GM21360 (cell line): ENCODE data around the gene KRT14.
"Not testable (repeated sequence)": the region's sequence is repeated elsewhere in the genome, so short reads cannot be mapped to it uniquely, and the experiment has no call there.

Source experiments
- ATAC-seq: cut with Tn5 transposase; IDR thresholded peaks from one replicate; pipeline ENCODE4 v1.9.1; 2021; ENCODE audit warnings: mild to moderate bottlenecking, moderate library complexity; ENCODE audit not compliant: unreplicated experiment

KRT14 gene

DNA sequence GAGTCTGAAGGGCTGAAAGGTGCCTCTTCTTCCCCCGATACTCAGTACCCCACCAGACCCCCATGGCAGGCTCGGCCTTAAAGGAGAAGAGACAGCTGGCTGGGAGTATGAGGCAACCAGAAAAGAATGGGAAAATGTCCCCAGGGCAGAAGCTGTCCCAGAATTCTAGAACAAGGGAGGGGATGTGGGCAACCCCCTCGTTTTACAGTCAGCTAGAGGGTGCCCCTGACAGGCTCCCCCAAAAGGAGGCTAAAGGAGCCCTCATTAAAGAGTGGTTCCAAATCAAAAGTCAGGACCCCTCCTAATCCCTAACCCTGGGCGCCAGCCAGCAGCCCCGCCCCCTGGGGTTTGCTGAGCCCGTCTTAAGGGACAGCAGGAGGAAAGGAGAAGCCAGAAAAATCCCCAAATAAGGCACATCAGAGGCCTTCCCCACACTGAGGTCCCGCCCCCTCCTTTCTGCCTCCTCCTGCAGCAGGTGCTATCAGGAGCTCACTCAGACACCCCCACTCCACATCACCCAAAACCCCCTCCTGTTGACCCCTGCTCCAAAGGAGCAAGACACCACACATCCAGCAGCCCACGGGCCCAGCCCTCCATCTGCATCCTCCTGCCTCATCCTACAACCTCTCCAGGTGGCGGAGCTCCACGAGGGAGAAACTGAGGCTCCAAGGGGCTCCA is 36.6 kb upstream of the KRT14 start:
- not testable (repeated sequence) for ATAC-seq

DNA sequence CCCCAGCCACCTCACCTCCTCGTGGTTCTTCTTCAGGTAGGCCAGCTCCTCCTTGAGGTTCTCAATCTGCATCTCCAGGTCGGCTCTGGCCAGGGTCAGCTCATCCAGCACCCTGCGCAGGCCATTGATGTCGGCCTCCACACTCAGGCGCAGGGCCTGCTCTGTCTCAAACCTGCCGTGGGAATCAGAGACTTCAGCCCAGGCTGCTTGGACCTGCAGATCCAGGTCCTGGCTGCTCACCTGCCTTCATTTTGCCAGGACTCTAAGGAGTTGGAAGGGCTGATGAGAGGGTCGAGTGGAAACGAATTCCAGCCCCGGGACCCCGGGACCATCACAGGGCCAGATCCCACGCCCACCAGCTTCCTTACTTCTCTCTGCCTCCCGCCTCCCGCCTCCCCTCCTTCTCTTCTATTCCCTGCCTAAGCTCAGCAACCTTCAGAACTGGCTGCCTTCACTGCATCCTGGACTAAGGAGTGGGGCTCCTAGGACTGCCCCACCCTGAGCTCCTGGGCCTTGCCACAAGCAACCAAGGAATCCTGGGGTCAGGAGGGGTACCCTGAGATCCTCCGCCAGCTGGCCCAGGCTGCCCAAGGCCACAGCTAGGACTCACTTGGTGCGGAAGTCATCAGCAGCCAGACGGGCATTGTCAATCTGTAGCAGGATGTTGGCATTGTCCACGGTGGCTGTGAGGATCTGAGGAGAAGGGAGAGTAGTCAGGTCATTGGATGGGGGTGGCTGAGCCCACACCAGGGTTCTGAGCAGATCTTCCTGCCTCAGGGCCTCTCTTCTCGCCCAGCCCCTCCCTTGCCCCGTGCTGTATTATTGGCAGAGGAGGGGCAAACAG is 35.9 kb upstream of the KRT14 start:
- not testable (repeated sequence) for ATAC-seq

DNA sequence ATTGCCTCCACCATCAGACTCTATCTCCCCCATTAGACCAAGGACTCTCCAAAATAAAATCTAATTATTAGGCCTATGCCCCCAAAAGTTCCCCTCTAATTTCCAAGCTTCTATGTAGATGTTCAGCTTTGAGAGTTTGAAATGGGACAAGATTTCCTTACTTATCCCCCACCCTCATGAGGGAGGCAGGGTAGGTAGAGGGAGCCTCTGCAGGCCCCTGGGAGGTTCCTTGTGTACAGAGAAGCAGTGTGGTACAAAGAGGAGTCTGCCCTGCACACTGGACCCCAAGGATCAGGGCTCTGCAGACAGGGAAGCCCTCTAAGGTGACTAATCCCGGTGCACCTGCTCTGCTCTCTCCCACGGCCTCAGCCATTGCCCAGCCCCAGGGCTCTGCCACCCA is 35.2 kb upstream of the KRT14 start:
- ATAC-seq = no peak

DNA sequence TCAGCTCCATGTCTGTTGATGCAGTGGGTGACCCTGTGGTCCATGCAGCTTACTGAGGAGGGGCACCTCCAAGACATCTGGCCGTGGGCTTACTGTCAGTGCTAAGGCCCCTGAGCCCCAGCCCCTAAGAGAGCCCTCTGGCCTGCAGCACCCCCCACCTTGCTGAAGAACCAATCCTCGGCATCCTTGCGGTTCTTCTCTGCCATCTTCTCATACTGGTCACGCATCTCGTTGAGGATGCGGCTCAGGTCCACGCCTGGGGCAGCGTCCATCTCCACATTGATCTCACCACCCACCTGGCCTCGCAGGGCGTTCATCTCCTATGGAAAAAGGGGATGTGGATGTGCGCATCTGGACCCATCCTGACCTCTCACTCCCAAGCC is 34.7 kb upstream of the KRT14 start:
- ATAC-seq = not testable (repeated sequence)

DNA sequence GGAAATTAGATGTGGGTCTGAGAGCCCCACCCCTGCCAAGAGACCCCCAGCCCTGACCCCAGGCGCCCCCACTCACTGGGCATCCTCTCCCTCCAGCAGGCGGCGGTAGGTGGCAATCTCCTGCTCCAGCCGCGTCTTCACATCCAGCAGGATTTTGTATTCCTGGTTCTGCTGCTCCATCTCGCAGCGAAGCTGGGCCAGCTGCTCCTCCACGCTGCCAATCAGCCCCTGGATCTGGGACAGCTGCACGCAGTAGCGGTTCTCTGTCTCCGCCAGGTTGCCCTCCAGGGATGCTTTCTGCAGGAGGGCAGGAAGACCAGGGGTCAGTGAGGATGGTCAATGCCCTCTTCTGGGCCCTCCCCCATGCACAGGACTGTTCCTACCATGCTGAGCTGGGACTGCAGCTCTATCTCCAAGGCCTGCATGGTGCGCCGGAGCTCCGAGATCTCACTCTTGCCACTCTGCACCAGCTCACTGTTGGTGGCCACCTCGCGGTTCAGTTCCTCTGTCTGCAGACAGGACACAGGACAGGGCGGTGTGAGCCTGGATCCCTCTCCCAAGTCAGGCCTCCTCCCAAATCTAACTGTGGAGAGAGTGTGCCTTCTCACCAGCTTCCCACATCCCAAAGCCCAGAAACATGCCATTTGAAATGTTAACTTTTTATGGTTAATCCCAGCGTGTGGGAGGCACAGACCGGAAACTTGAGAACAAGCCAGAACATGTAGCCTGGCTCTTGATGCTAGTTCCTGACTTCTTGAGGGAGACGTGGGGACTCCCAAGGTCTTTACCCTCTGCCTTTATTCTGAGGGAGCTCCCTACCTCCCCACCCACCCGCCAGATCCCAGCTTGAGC is 34.1 kb upstream of the KRT14 start:
- no peak for ATAC-seq

DNA sequence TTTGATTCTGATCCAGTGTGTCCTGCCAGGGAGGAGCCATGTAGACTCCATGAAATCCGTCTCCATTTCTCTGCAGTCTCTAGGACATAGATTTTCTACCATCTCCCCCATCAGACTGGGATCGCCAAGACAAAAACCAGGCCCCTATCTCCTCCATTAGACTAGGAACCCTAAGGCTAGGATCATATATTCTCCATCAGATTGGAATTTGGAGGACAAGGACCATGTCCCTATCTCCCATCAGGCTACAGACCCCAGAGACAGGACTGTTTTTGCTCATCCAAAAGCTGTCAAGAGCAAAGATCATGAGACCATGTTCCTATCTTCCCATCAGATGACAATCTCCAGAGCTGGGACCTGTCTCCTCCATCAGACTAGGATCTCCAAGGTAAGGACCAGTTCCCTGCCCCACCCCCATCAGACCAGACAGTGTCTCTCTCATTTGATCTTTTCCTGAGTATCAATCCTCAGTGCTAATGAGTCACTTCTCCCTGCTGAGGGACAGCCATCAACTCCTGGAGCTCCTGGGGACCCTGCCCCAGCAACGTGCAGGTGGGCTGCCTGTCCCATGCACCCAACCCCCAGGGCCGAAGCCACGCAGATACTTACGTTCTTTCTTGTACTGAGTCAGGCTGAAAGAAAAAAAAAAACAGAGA is 33.4 kb upstream of the KRT14 start:
- not testable (repeated sequence) for ATAC-seq

DNA sequence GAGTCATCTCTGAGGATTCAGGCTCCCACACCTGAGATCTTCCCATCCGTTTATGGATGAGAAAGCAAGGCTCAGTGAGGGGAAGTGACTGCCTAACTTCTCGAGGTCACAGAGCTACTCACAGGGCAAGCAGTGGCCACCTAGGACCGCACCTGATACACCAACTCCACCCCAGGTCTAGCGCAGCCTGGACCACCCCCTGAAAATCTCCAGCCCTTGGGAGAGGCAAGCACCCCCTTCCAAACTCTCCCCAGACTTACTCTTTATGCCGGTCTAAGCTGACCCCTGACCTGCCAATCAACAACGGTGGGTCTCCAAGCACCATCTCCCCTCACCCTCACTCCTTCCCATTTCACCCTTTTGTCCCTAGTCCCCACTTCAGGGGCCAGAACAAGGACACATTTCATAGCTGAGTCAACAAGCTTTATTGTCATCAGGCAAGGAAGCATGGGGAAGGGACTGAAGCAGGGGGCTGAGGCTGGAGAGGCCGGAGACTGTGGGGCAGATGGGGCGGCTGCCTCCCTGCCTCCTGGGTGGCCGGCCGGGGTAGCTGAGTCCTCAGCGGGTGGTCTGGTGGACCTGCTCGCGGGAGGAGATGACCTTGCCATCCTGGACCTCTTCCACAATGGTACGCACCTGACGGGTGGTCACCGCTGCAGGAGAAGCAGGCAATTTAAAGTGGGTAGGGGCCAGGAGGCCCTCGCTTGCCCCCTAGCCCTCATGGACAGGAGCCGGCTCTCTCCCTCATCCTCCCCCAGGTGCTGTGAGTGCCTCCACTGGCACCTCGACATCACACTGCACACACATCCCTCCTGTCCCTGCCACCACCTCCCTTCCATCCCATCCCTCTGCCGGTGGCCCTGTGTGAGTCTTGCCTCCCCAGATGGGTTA is 32.6 kb upstream of the KRT14 start:
- no peak for ATAC-seq

DNA sequence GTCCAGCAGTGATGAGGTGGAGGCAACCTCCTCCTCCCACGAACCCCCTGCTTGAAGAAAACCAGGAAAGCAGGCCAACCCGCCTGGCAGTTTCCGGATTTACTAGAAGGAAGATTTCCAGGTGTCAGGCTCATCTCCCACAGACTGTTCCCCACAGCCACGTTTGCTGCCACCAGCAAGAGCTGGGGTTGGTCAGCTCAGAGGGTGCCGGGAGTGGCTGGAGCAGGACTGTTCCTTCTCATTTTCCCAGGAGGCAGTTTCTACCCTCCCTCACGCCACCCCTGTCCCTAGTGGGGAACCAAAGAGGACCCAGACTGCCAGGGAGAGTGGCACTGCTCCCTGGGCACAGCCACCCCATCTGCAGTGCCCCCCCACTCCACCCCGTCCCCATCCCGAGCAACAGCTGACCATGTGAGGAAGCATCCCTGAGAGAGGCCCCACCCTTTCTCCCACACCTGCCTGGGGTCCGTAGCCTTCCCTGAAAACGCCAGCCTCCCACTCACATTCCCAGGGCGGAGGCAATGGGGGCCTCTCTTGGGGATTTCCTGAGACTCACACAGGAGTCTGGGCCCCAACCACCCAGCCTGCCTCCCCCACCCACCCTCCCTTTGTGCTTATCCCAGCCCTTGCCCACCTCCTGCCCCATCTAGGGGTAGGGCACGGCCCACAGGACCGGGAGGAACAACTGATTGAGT is 31.8 kb upstream of the KRT14 start:
- ATAC-seq = no peak

DNA sequence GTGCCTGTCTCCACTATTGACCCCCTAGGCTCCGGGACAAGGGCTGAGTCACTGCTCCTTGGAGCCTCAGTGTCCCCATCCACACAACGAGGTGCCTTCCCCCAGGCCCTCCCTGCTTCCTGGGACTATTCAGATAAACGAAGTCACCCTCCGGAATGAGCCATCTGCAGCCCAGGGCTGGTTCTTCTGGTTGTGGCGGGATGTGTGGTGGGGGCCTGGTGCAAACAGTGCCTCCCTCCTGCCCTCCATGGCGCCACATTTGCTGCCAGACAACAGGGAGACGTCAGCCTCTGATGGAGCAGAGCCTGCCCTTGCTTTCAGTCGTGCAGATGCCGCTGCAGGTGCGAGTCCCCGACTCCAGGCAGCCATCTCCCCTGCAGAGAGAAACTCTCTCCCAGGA is 31.0 kb upstream of the KRT14 start:
- no peak for ATAC-seq

DNA sequence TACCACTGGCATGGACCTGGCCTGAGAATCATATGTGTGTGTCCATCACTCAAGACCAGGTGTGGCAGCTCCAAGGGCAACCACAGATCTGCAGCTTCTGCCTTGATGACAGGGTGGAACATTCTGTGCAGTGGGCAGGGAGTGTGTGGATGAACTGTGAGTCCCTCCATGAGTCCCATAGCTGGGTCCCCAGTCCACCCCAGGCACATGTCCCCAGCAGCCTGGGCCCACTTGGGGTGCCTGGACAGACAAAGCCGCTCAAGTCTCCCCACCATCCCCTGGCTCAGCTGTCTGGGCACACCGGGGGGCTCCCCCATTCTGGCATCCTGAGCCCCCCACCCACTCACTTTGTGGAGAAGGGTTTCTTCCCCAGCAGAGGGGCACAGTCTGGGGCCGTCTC is 30.4 kb upstream of the KRT14 start:
- ATAC-seq = no peak

DNA sequence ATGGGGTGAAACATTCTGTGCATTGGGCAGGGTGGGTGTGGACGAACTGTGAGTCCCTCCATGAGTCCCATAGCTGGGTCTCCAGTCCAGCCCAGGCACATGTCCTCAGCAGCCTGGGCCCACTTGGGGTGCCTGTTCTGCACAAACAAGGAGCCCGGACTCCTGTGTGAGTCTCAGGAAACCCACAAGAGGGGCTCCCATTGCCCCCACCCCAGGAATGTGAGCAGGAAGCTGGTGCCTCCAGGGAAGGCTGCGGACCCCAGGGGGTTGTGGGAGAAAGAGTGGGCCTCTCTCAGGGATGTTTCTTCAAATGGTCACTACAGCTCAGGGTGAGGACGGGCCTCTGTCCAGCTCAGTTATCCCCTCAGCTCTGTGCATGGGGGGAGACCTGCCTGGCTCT is 29.8 kb upstream of the KRT14 start:
- ATAC-seq = not testable (repeated sequence)

DNA sequence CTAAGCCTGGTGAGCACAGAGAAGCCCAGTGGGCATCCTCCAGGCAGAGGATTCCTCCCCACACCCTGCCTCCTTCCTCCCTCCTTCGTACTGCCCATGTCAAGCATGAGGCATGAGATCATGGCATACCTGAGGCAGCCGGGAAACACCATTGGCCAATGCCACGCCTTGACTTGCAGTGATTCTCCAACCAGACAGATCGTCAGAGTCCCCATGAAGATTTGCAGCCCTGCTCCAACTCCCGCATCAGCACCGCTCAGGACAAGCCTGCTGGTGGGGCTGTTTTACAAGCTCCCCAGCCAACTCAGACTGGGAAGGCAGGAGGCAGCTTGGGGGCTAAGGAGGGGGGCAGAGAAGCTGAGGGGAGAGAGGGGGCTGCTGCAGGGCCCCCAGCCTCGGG is 28.8 kb upstream of the KRT14 start:
- ATAC-seq = no peak

DNA sequence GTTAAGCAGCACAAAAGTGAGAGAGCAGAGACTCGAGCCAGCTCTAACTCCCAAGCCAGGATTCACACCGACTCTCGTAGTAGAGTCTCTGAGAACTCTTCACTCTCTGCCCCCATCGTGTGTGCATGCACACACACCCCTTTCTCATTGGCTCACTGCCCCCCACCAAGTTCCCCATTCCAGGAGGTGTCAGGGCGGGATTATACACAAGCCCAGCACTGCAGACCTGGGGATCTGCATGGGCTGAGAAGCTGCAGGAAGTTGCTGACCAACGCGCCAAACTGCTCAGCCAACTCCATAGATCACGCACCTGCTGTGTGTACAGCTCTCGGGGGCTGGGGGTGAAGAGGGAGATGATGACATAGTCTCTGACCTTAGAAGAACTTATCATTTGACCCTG is 28.1 kb upstream of the KRT14 start:
- ATAC-seq = not testable (repeated sequence)

DNA sequence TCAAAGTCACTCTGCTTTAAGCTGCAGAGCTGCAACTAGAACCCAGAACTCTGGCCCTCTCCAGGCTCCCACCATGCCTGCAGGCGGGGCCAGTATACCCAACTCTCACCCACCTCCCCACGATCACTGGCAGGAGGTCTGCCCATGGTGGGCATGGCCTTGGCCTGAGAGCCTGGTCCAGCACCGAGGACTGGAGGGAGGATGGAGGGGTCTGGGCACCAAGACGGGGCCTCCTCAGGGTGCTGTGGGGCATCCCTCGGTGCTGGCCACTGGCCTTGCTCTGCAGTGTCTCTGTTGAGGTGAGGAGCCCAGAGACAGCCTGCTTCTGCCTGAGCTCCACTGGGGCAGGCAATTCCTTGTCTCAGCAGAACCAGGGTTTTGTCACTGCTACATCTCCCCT is 27.4 kb upstream of the KRT14 start:
- no peak for ATAC-seq

DNA sequence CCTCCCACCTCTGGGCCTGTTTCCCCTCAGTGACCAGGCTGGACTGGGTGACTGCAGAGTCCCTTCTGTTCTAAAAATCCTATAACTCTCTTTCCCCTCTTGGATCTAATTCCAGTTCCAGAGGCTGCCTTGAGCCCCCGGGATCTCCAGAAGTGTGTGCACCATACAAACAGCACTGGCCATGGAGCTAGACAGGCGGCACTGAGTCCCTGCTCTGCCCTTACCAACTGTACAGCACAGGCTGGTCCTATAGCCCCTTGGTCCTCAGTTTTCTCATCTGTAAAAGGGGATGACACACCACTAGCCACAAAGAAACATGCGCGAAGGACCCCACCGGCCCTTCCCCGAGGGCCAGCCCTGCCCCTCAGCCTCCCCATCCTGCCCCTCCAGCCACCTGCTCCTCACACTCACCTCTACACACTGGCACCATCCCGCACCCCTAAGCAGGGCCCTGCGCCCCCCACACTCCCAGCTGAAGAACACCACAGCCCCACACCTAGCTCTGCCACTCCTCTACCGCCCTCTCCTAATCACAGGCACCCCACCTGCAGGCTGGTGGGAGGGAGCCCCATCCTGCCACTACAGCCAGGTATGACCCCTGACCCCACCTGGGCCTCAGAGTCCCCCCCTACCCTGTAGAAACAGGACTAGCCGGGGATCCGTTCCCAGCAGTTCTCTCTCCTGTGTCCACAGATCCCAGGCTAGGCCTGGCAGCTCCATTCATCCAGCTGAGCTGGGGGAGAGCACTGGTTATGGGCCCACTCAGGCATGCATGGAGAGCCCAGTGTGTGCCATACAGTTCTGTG is 26.8 kb upstream of the KRT14 start:
- no peak for ATAC-seq

DNA sequence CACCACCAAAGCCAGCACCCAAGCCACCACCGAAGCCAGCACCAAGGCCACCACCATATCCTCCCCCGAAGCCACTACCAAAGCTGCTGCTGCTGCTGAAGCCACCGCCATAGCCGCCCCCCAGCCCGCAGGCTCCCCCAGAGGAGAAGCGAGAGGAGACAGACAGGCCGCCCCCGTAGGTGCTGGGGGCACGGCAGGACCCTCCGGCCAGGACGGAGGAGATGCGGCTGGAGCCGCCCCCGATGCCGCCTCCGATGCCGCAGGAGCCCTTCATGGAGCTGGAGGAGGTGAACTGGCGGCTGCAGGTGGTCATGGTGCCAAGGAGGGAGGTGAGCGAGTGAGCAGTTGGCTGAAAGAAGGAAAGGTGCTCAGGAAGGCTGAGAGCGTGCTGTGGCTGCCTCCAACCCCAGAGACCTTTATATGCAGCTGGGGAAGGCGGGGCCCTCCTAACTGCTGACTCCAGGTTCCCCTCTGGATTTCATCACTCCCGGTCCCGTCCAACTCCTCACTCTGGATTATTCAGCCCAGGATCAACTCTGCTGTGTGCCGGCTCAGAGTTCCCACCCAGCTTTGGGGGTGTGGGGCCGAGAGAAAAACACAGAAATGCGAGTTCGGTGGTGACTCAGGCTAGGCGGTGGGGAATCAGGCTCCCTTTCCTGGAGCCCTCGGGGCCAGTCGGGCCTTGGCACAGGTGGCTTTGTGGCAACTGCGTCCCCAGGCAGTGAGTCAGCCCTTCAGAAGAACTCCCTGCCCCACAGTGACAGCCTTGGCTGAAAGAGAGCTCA is 25.9 kb upstream of the KRT14 start, which contains the start of gene KRT16:
Gene KRT16 (minus strand): TSS at position 392 of the 785 bp plus-strand sequence. CDS start 79 bp downstream, at position 313.
- ATAC-seq = not testable (repeated sequence)

DNA sequence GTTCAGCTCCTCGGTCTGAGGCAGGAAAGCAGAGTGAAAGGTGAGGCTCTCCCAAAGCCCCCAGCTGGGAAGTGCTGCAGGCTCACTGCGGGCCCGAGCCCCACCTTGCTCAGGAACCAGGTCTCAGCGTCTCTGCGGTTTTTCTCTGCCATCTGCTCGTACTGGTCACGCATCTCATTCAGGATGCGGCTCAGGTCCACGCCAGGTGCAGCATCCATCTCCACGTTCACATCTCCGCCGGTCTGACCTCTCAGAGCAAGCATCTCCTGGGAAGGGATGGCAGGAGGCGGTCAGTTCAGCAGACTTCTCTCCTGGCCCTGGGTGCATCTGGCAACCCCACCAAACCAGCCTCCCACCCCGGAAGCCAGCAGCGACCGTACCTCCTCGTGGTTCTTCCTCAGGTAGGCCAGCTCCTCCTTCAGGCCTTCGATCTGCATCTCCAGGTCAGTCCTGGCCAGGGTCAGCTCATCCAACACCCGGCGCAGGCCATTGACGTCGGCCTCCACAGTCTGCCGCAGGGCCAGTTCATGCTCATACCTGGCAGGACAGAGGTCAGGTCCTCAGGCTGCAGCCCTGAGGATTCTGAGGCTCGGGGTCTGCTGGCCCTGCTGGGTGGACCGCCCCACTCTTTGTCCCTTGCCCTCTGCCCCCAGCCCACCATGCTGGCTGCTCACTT is 24.4 kb upstream of the KRT14 start:
- no peak for ATAC-seq
